GM12864 (cell line): Measurements from ENCODE around the gene PRRC2C.
"Not testable (repeated sequence)": the region's sequence is repeated elsewhere in the genome, so short reads cannot be mapped to it uniquely, and the experiment has no call there.

Experiments used
- DNase-seq: peaks from one replicate; pipeline ENCODE4 v3.0.0-alpha.2; 2011; ENCODE audit warnings: low read depth
- H3K4me3 ChIP-seq: 2 replicates; pipeline ENCODE4 v1.5.1; 2011; ENCODE audit warnings: mild to moderate bottlenecking, low read depth, low read length, control low read depth
- TF ChIP-seq, protein P1 (sequence below): IDR thresholded peaks from 2 replicates; pipeline ENCODE4 v1.5.1; 2011; ENCODE audit warnings: low read depth, mild to moderate bottlenecking, moderate library complexity, low read length, control low read depth, inconsistent platforms; ENCODE audit errors: missing control alignments

The PRRC2C gene

DNA sequence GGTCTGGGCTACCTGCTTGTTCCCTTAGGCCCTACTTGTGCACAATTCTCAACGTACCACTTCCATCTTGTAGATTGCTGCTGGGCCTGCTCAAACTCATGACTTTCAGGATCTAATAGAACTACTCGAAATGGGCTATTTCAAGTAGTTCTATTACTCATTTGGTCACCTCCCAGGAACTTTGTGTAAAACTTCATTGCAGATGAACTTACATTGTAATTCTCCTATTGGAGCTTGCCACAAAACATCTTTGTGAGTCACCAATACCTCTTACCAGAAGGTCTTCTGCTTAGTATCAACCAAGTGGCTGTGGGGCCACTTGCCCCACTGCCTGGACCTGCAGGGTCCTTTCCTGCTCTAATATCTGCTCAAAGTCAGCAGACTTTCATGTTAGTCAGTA lies 126.0 kb downstream of the PRRC2C start:
- H3K4me3 ChIP-seq = no peak overlapping the region
- DNase-seq = no peak
- TF ChIP-seq, protein P1, sequence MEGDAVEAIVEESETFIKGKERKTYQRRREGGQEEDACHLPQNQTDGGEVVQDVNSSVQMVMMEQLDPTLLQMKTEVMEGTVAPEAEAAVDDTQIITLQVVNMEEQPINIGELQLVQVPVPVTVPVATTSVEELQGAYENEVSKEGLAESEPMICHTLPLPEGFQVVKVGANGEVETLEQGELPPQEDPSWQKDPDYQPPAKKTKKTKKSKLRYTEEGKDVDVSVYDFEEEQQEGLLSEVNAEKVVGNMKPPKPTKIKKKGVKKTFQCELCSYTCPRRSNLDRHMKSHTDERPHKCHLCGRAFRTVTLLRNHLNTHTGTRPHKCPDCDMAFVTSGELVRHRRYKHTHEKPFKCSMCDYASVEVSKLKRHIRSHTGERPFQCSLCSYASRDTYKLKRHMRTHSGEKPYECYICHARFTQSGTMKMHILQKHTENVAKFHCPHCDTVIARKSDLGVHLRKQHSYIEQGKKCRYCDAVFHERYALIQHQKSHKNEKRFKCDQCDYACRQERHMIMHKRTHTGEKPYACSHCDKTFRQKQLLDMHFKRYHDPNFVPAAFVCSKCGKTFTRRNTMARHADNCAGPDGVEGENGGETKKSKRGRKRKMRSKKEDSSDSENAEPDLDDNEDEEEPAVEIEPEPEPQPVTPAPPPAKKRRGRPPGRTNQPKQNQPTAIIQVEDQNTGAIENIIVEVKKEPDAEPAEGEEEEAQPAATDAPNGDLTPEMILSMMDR = no peak

DNA sequence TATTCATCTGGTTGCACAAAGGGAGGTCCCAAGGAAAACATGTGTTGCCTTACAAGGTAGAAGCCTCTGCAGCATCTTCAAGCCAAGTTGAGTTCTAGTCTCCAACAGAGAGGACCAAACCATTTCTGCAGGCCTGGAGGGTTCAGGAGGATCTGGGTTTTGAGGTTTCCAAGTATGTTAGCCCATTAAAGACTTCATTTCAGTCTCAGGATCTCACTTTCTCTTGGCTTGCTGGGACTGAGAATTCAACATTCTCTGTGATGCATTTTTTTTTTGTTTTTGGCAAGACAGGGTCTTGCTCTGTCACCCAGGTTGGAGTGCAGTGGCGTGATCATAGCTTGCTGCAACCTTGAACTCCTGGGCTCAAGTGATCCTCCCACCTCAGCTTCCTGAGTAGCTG lies 128.0 kb downstream of the PRRC2C start:
- H3K4me3 ChIP-seq = no peak overlapping the region
- TF ChIP-seq, protein P1 = no peak
- DNase-seq = no peak

DNA sequence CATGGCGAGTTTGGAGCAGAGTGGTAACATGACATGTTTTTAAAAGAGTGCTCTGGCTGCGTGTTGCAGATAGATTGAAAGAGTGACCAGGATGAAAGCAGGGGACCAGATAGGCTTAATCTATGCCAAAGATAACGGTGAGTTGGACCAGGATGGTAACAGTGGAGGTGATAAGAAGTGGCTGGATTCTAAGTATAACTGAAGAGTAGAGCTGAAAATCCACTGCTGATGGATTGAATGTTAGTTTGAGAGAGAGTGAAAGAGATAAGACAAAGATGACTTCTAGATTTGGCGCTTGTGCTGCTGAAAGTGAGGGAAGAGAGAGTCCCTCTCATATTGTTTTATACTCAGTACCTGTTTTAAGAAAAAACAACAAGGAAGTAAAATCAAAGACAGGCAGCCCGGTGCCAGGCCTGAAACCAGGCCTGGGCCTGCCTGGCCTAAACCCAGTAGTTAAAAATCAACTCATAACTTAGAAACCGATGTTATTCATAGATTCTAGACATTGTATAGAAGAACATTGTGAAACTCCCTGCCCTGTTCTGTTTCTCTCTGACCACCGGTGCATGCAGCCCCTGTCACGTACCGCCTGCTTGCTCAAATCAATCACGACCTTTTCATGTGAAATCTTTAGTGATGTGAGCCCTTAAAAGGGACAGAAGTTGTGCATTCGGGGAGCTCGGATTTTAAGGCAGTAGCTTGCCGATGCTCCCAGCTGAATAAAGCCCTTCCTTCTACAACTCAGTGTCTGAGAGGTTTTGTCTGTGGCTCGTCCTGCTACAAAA lies 130.0 kb downstream of the PRRC2C start:
- DNase-seq, H3K4me3 ChIP-seq: not testable (repeated sequence)

DNA sequence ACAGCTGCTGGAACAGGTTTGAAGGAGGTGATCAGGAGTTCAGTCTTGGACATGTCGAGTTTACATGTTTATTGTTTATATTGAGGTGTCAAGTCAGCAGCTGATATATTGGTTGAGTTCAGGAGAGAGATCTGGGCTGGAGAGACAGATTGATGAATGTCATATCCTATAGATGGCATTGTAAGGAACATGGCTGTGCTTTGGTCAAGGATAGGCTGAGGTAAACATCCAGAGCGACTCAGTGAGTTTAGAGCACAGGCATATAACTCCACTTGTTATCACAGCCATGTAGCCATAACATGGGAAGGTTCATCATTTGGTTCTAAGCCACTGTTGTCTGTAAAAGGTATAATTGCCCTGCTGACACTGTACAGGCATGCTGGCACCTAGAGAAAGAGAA lies 131.3 kb downstream of the PRRC2C start:
- TF ChIP-seq, protein P1 = no peak
- DNase-seq = no peak
- no peak overlapping the region for H3K4me3 ChIP-seq

DNA sequence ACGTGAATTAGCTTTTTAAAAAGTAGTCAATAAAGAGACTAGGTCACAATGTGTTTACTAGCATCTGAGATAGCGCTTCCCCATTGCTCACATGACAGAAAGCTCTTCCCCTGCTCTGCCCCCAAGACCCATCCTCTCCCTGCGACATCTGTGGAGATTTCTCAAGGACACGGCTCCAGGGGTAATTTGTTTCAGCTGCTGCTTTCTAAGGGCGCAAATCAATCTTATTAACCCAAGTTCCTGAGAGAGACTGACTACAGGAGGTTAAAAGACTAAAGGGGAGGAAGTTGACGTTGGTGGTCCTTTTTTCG lies 136.8 kb downstream of the PRRC2C start, which contains the start of gene MYOCOS:
TSS of gene MYOCOS (plus strand) at position 92 of the 311 bp plus-strand sequence. CDS start 1,641 bp downstream, outside the sequence.
- TF ChIP-seq, protein P1 = no peak
- no peak for DNase-seq
- H3K4me3 ChIP-seq = no peak within 1 kb of the TSS

DNA sequence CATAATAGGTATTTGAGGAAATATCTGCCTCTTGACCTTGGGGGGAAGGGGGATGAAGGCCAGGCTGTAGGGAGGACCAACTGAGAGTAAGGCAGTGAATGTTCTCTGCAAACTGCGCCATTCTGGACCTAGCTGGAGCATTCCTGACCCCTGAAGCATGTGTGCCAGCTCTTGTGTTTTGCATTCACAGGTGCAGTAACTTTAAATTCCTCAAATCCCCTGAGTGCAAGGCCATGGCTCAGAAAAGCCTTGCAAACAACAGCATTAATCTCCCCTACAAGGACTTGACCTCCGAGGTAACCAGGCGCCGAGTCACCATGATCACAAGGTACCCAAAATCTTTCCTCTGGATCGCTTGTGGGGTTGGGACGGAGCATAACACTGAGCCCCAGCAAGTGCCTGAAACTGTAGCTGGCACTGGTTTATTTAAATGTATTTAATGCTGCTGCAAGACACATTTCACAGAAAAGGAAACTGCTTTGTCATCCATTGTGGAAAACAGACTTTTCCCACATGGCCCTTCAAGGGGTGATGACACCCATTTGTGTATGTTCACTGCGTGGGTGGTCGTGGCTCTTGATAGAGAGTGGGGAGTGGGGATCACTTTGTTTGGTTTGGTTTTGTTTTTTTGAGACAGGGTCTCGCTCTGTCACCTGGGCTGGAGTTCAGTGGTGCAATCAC lies 138.5 kb downstream of the PRRC2C start:
- DNase-seq = no peak
- H3K4me3 ChIP-seq = no peak overlapping the region
- TF ChIP-seq, protein P1 = no peak

DNA sequence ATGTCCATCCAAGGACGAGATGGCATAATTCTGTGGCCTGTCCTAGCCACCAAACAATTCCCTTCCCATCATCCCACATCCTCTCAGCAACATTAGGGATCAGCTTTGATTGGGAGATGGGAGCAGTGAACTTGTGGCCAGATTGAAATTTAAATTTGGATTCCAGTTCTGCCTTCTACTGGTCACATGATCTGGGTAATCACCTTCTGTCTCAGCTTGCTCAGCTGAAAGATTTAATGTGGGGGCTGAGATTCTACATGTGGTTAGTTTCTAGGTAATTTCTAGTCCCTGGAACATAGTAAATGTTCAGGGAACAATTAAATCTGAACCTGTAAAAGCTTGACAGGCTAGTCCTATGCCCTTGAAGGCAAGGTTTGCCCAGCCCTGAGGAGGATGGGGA lies 139.9 kb downstream of the PRRC2C start:
- TF ChIP-seq, protein P1 = no peak
- no peak for DNase-seq
- no peak overlapping the region for H3K4me3 ChIP-seq
